K562 (cell line): ENCODE measurements around the gene CISD3. TPM values are rescaled to one million over a fixed set of nuclear protein-coding genes. Genes with fewer than 3 reads are reported as not detected.

ENCODE experiments used
- ATAC-seq: fragments of 200-7000 bp; cut with Tn5 transposase; 3 replicates; pipeline ENCODE4 v1.9.1; 2020; ENCODE audit warnings: moderate library complexity
- BruUV-seq: library from RNA; stranded (reverse); fragments of 400-500 nt; replicated peaks from 2 replicates; lab custom pipeline; 2021; lab: Mats Ljungman, UMichigan
- CTCF ChIA-PET: fragments of 300-600 bp; formaldehyde crosslinking; extraction: SDS; loops from one replicate; lab custom pipeline; 2021; ENCODE audit warnings: low intra/inter-chr PET ratio; lab: Yijun Ruan, JAX
- POLR2A ChIA-PET: fragments of 300-600, 350-650 bp; sonication (Branson Sonifier 250); formaldehyde crosslinking; extraction: SDS; loops from one replicate; lab custom pipeline; 2021; ENCODE audit warnings: antibody characterized with exemption, inconsistent platforms; lab: Yijun Ruan, JAX
- DNase-seq, 4 experiments: peaks; one replicate each; pipeline versions ENCODE4 v3.0.0 to v3.0.0-alpha.2; 2011 to 2018; ENCODE audit warnings: low spot score in 3 of 4, mixed read lengths in 3 of 4; ENCODE audit errors: extremely low read depth in 1 of 4
- FAIRE-seq: peaks from 2 replicates; lab custom pipeline; 2011; peaks lifted over from hg19 to GRCh38; lab: Jason Lieb, UNC
- H2AFZ ChIP-seq: 2 replicates; pipeline ENCODE4 v1.6.0; 2011; ENCODE audit warnings: low read depth, low read length, control low read depth, inconsistent platforms
- H3K27ac ChIP-seq: fragments of 200-600 bp; 3 replicates; pipeline ENCODE4 v1.8.0; 2011; ENCODE audit warnings: low read depth, mild to moderate bottlenecking, control low read depth, inconsistent platforms, low read length, moderate library complexity, mixed read lengths; ENCODE audit errors: extremely low read depth
- H3K27me3 ChIP-seq, 2 experiments: fragments of 300-600 bp in 1 of 2; 2 replicates in 1 of 2; 3 replicates in 1 of 2; pipeline versions ENCODE4 v1.6.0 to v1.8.0; 2011; ENCODE audit warnings: inconsistent platforms in 2 of 2, low read length in 2 of 2, mild to moderate bottlenecking in 1 of 2, mixed read lengths in 1 of 2, moderate library complexity in 1 of 2; ENCODE audit not compliant: control insufficient read depth in 2 of 2, insufficient read depth in 2 of 2
- H3K36me3 ChIP-seq: fragments of 300-600 bp; 3 replicates; pipeline ENCODE4 v1.8.0; 2011; ENCODE audit warnings: mild to moderate bottlenecking, low read length, inconsistent platforms; ENCODE audit not compliant: control insufficient read depth, insufficient read depth
- H3K4me1 ChIP-seq, 2 experiments: fragments of 200-600 bp in 1 of 2; replicated peaks in 1 of 2; 2 replicates in 1 of 2; 3 replicates in 1 of 2; pipeline versions ENCODE4 v1.5.1 to v1.8.0; 2011; ENCODE audit warnings: inconsistent platforms in 2 of 2, low read length in 2 of 2, mild to moderate bottlenecking in 1 of 2, mixed read lengths in 1 of 2, moderate library complexity in 1 of 2; ENCODE audit not compliant: control insufficient read depth in 2 of 2, insufficient read depth in 2 of 2
- H3K4me2 ChIP-seq: 2 replicates; pipeline ENCODE4 v1.6.1; 2011; ENCODE audit warnings: low read length, control low read depth, inconsistent platforms, mixed read lengths; ENCODE audit not compliant: insufficient read depth
- H3K4me3 ChIP-seq: fragments of 200-600 bp; sonication (generic), shearing (Covaris generic); 2 replicates; pipeline ENCODE4 v1.5.1; 2016; ENCODE audit warnings: control low read depth, inconsistent platforms
- H3K79me2 ChIP-seq: fragments of 200-600 bp; 3 replicates; pipeline ENCODE4 v1.8.0; 2011; ENCODE audit warnings: low read length, inconsistent platforms; ENCODE audit not compliant: control insufficient read depth, insufficient read depth
- H3K9ac ChIP-seq, 2 experiments: 2 replicates each; pipeline versions ENCODE4 v1.6.0 to v1.6.1; 2011; ENCODE audit warnings: low read depth in 2 of 2, low read length in 2 of 2, control low read depth in 1 of 2, inconsistent platforms in 1 of 2, mild to moderate bottlenecking in 1 of 2, mixed read lengths in 1 of 2; ENCODE audit not compliant: insufficient read depth in 1 of 2
- H3K9me1 ChIP-seq: one replicate; pipeline ENCODE4 v1.6.0; 2011; ENCODE audit warnings: inconsistent platforms, mild to moderate bottlenecking, low read length, moderate library complexity; ENCODE audit not compliant: control insufficient read depth, insufficient read depth
- H3K9me3 ChIP-seq: replicated peaks from 2 replicates; pipeline ENCODE4 v1.5.1; 2011; ENCODE audit warnings: low read depth, low read length, inconsistent platforms; ENCODE audit not compliant: control insufficient read depth, insufficient read depth
- H4K20me1 ChIP-seq: replicated peaks from 2 replicates; pipeline ENCODE4 v1.6.1; 2011; ENCODE audit warnings: low read length, inconsistent platforms, mixed read lengths; ENCODE audit not compliant: control insufficient read depth, insufficient read depth
- ELF1 ChIP-seq: fragments of 200-800 bp; sonication (Bioruptor generic); IDR thresholded peaks from 2 replicates; pipeline ENCODE4 v1.6.1; 2016; ENCODE audit warnings: missing genetic modification characterization, missing compliant biosample characterization
- PRDM10 ChIP-seq: fragments of 450-650 bp; IDR thresholded peaks from 2 replicates; pipeline ENCODE4 v1.6.1; 2018; ENCODE audit not compliant: partially characterized antibody
- ZFX ChIP-seq: sonication (generic); formaldehyde crosslinking; IDR thresholded peaks from 2 replicates; pipeline ENCODE4 v1.8.0; 2022; ENCODE audit warnings: mild to moderate bottlenecking, missing genetic modification reagents, moderate library complexity
- ZNF75A ChIP-seq: fragments of 450-650 bp; formaldehyde crosslinking; IDR thresholded peaks from 2 replicates; pipeline ENCODE4 v1.4.0; 2020; ENCODE audit warnings: mild to moderate bottlenecking
- WGBS: fragments of 100-300 bp; shearing (Covaris generic); methylation state at CpG from one replicate; pipeline ENCODE4 v1.1.6; 2016; ENCODE audit warnings: low coverage, mixed read lengths; ENCODE audit not compliant: insufficient coverage; ENCODE audit errors: missing lambda C conversion rate; 5-methylcytosine and 5-hydroxymethylcytosine counted together
- in situ Hi-C: fragments of 300-500 bp; cut with MboI; formaldehyde crosslinking; loops from 4 replicates; pipeline ENCODE4 v1.15.0; 2018; ENCODE audit warnings: inconsistent platforms, mixed read lengths
- intact Hi-C: fragments of 100-400 bp; cut with micrococcal nuclease; formaldehyde crosslinking; loops from 2 replicates; pipeline ENCODE4 v1.14.2; 2022
- polyA plus RNA-seq, 8 experiments: library from polyadenylated mRNA; depleted of rRNA in 4 of 8; stranded (reverse) in 5 of 8; unstranded in 3 of 8; fragments of >200 nt; fragmentation: Nextera tagmentation in 2 of 8; fragmentation: Illumina TruSeq in 1 of 8; extraction: Ambion mirVana in 2 of 8; extraction: Trizol in 1 of 8; gene quantifications; 2 replicates each; pipeline versions ENCODE4 v1.2.1 to v1.2.3, GENCODE V29; 2011 to 2014; ENCODE audit warnings: inconsistent platforms in 1 of 8, missing spikeins in 1 of 8
- total RNA-seq, 7 experiments: library from RNA; depleted of rRNA in 6 of 7; stranded (reverse); fragments of >200 nt in 6 of 7; fragmentation: Illumina TruSeq in 2 of 7; extraction: Trizol in 2 of 7; gene quantifications; 2 replicates each; pipeline versions ENCODE4 v1.2.1 to v1.2.3, GENCODE V29; 2011 to 2021; ENCODE audit warnings: low replicate concordance in 1 of 7

CISD3 gene
- total and polyA plus RNA-seq, 9 of the 15 experiments (the other 6 are each of a cell fraction or from before 2014, with no cell fraction given): 5.0 to 60.7 (median 15.7) TPM

- in situ Hi-C loops: no loop called here
- Histone ChIP-seq H3K79me2 (peaks cover 84% of the 10 kb centered on the region), H3K9ac (peak overlapping the region; percentile 86 to 94), H3K9me1 (peaks cover 4% of the 10 kb centered on the region), H3K9me3 (no peaks in the 10 kb centered on the region), H3K4me1 (peaks cover 22 to 56% of the 10 kb centered on the region in 2 experiments)
- POLR2A ChIA-PET: interaction anchor here (0.6 to 0.9 kb wide), 3 partner anchors 11 to 15 kb away, joined by 3 read pairs; no protein-coding TSS in a partner anchor
- 12% methylated on average over 17 of the region's 21 CpGs for WGBS
- TF ChIP-seq PRDM10: peak; percentile 15
- TF ChIP-seq ZFX: 0 out of 2 replicates have a peak, but pooled peaks have one; percentile 10
- TF ChIP-seq ZNF75A (CRISPR knock-in tag): 0 out of 2 replicates have a peak, but pooled peaks have one; percentile 11
- TF ChIP-seq ELF1 (tag): no peak
- TF ChIP-seq, all 486 proteins: peak for 3
- FAIRE-seq: no peak
- peaks cover 9% of the 10 kb centered on the region for H4K20me1 ChIP-seq
- no TSS peak for BruUV-seq
- CTCF ChIA-PET: no interaction called here
- no peak for ATAC-seq
- peaks cover 6% of the 10 kb centered on the region; the same call in 1 of the 3 replicates for H3K36me3 ChIP-seq
- peak overlapping the region; percentile 92 for H3K4me2 ChIP-seq
- H3K27ac ChIP-seq: peak overlapping the region; percentile 83; the same call in 2 of the 3 replicates
- intact Hi-C loops: no loop called here
- no peak for DNase-seq
- peak overlapping the region; percentile 92 for H3K4me3 ChIP-seq
- no peaks in the 10 kb centered on the region for H3K27me3 ChIP-seq
- 0 out of 2 replicates have a peak overlapping the region, but pooled peaks have one; percentile 19 for H2AFZ ChIP-seq
These were observed 16.8 kb downstream of the CISD3 start for GRCh38 chr17:38746849-38747462.
